ENCODE measurements around the gene FLOT2. TPM values are rescaled to one million over a fixed set of nuclear protein-coding genes. Genes with fewer than 3 reads are reported as not detected.
"Not testable (repeated sequence)": the region's sequence is repeated elsewhere in the genome, so short reads cannot be mapped to it uniquely, and the experiment has no call there.

The FLOT2 gene
- total RNA-seq, 1 donor from 2014 or later: 118 TPM

- ATAC-seq (no peak), DNase-seq (ENCODE audit: missing footprints) (no peak)
- intact Hi-C loops (cut with DNase I): no loop called here
Measured at GRCh38 chr17:28862561-28862960, 35.0 kb downstream of the FLOT2 start.

- intact Hi-C loops (cut with DNase I): no loop called here
- DNase-seq (ENCODE audit: missing footprints) (peak; percentile 20), ATAC-seq (peak; percentile 17)
Measured at GRCh38 chr17:28861393-28862203, 35.9 kb downstream of the FLOT2 start.

- ATAC-seq (no peak), DNase-seq (ENCODE audit: missing footprints) (no peak)
- intact Hi-C loops (cut with DNase I): no loop called here
Measured at GRCh38 chr17:28860363-28860808, 37.1 kb downstream of the FLOT2 start.

- DNase-seq (ENCODE audit: missing footprints) (no peak), ATAC-seq (no peak)
- intact Hi-C loops (cut with DNase I): no loop called here
Measured at GRCh38 chr17:28858801-28859355, 38.7 kb downstream of the FLOT2 start.

GRCh38 chr17:28857905-28858800 is 39.4 kb downstream of the FLOT2 start:
- intact Hi-C loops (cut with DNase I): no loop called here
- DNase-seq (ENCODE audit: missing footprints) (peak; percentile 15), ATAC-seq (no peak)

GRCh38 chr17:28856028-28856574 is 41.4 kb downstream of the FLOT2 start:
- DNase-seq (ENCODE audit: missing footprints) (no peak), ATAC-seq (no peak)
- intact Hi-C loops (cut with DNase I): no loop called here

- no peak for DNase-seq (ENCODE audit: missing footprints)
- intact Hi-C loops (cut with DNase I): loop anchor here (2.0 kb wide), 1 partner anchor 41 kb away; the partner anchor contains the start of gene FLOT2
Measured at GRCh38 chr17:28855336-28855679, 42.2 kb downstream of the FLOT2 start.

GRCh38 chr17:28854457-28855335 is 42.8 kb downstream of the FLOT2 start, which contains the start of gene ERAL1:
TSS of gene ERAL1 (plus strand) at chr17:28855016. CDS start at chr17:28855035, 19 bp downstream.
- intact Hi-C loops (cut with DNase I): loop anchor here (2.0 kb wide), 1 partner anchor 42 kb away; the partner anchor contains the start of gene FLOT2
- ATAC-seq: peak; percentile 99

More at GRCh38 chr17:28855336-28855679, 42.2 kb downstream of the FLOT2 start:
- ATAC-seq: no peak

GRCh38 chr17:28853295-28853694 is 44.2 kb downstream of the FLOT2 start:
- intact Hi-C loops (cut with DNase I): no loop called here
- DNase-seq (ENCODE audit: missing footprints) (no peak), ATAC-seq (no peak)

More at GRCh38 chr17:28854457-28855335, 42.8 kb downstream of the FLOT2 start, which contains the start of gene ERAL1:
- DNase-seq (ENCODE audit: missing footprints): peak; percentile 89

- ATAC-seq: no peak
- intact Hi-C loops (cut with DNase I): loop anchor here (10.0 kb wide), 1 partner anchor 84 kb away; no protein-coding TSS in a partner anchor
- no peak for DNase-seq (ENCODE audit: missing footprints)
Measured at GRCh38 chr17:28849281-28849680, 48.3 kb downstream of the FLOT2 start.

- intact Hi-C loops (cut with DNase I): loop anchor here (10.0 kb wide), 1 partner anchor 84 kb away; no protein-coding TSS in a partner anchor
- not testable (repeated sequence) for ATAC-seq
- peak; percentile 81 for DNase-seq (ENCODE audit: missing footprints)
Measured at GRCh38 chr17:28848667-28849066, 48.9 kb downstream of the FLOT2 start.

- DNase-seq (ENCODE audit: missing footprints); ATAC-seq: not testable (repeated sequence)
- intact Hi-C loops (cut with DNase I): loop anchor here (10.0 kb wide), 1 partner anchor 82 kb away; no protein-coding TSS in a partner anchor
Measured at GRCh38 chr17:28846699-28847098, 50.8 kb downstream of the FLOT2 start.

- no peak for ATAC-seq
Measured at GRCh38 chr17:28846231-28846630, 51.3 kb downstream of the FLOT2 start.

GRCh38 chr17:28843816-28844148 is 53.8 kb downstream of the FLOT2 start:
- no peak for DNase-seq (ENCODE audit: missing footprints)
- no peak for ATAC-seq
- intact Hi-C loops (cut with DNase I): loop anchor here (10.0 kb wide), 1 partner anchor 79 kb away; no protein-coding TSS in a partner anchor

More at GRCh38 chr17:28846231-28846630, 51.3 kb downstream of the FLOT2 start:
- DNase-seq (ENCODE audit: missing footprints): no peak
- intact Hi-C loops (cut with DNase I): loop anchor here (10.0 kb wide), 1 partner anchor 81 kb away; no protein-coding TSS in a partner anchor

GRCh38 chr17:28842282-28843012 is 55.1 kb downstream of the FLOT2 start, which contains the start of gene FAM222B:
TSS of gene FAM222B (minus strand) at chr17:28842790. CDS start at chr17:28766667, 76,123 bp downstream.
- intact Hi-C loops (cut with DNase I): loop anchor here (10.0 kb wide), 1 partner anchor 78 kb away; no protein-coding TSS in a partner anchor

GRCh38 chr17:28841901-28842281 is 55.6 kb downstream of the FLOT2 start:
- ATAC-seq (no peak), DNase-seq (ENCODE audit: missing footprints) (no peak)
- intact Hi-C loops (cut with DNase I): loop anchor here (10.0 kb wide), 1 partner anchor 77 kb away; no protein-coding TSS in a partner anchor

More at GRCh38 chr17:28842282-28843012, 55.1 kb downstream of the FLOT2 start, which contains the start of gene FAM222B:
- ATAC-seq (peak; percentile 100), DNase-seq (ENCODE audit: missing footprints) (peak; percentile 93)

Measured in Right ventricle myocardium inferior (tissue), 1 donor.